SU-DHL-6 (cell line): Measurements from ENCODE around the gene SULT1C3.

Experiments used
- H2AFZ ChIP-seq: fragments of 200-600 bp; sonication (generic); 2 replicates; pipeline ENCODE4 v1.6.1; 2014; ENCODE audit warnings: low read depth, mild to moderate bottlenecking, moderate library complexity, mixed read lengths, antibody characterized with exemption, low read length; ENCODE audit not compliant: severe bottlenecking
- H3F3A ChIP-seq: fragments of 200-600 bp; shearing (Covaris generic); 2 replicates; pipeline ENCODE4 v1.6.0; 2016; ENCODE audit warnings: antibody characterized with exemption, mild to moderate bottlenecking; ENCODE audit not compliant: insufficient read depth
- H3K27ac ChIP-seq: fragments of 200-600 bp; sonication (generic); 2 replicates; pipeline ENCODE4 v1.5.1; 2016; ENCODE audit warnings: low read depth, mild to moderate bottlenecking, low read length, moderate library complexity, mixed read lengths
- H3K27me3 ChIP-seq: fragments of 200-600 bp; sonication (generic), shearing (Covaris generic); 2 replicates; pipeline ENCODE4 v1.6.0; 2014; ENCODE audit warnings: mild to moderate bottlenecking, low read length
- H3K36me3 ChIP-seq: fragments of 200-600 bp; sonication (generic); 2 replicates; pipeline ENCODE4 v1.6.1; 2014; ENCODE audit warnings: mild to moderate bottlenecking, low read length, mixed read lengths
- H3K4me2 ChIP-seq: fragments of 300-600, 200-600 bp; shearing (Covaris generic), sonication (generic); 2 replicates; pipeline ENCODE4 v1.6.0; 2014; ENCODE audit warnings: low read length, low read depth, mild to moderate bottlenecking; ENCODE audit not compliant: poor library complexity, severe bottlenecking
- H3K4me3 ChIP-seq: fragments of 200-600 bp; sonication (generic); 2 replicates; pipeline ENCODE4 v1.5.1; 2014; ENCODE audit warnings: antibody characterized with exemption, low read length, mild to moderate bottlenecking, mixed read lengths; ENCODE audit not compliant: insufficient read depth, poor library complexity, severe bottlenecking
- H3K79me2 ChIP-seq: fragments of 200-600 bp; sonication (generic); 2 replicates; pipeline ENCODE4 v1.6.1; 2014; ENCODE audit warnings: mild to moderate bottlenecking, low read length, moderate library complexity; ENCODE audit not compliant: insufficient read depth
- H3K9ac ChIP-seq: fragments of 200-600 bp; sonication (generic); 2 replicates; pipeline ENCODE4 v1.7.0; 2014; ENCODE audit warnings: mild to moderate bottlenecking, low read length
- H3K9me2 ChIP-seq: fragments of 200-600 bp; sonication (generic); replicated peaks from 2 replicates; pipeline ENCODE4 v1.6.1; 2014; ENCODE audit warnings: low read length; ENCODE audit not compliant: insufficient read depth
- H3K9me3 ChIP-seq: fragments of 200-600 bp; sonication (generic); 2 replicates; pipeline ENCODE4 v1.6.1; 2014; ENCODE audit warnings: low read length, mixed read lengths; ENCODE audit not compliant: insufficient read depth
- H4K20me1 ChIP-seq: fragments of 200-600 bp; sonication (generic); 2 replicates; pipeline ENCODE4 v1.6.1; 2014; ENCODE audit warnings: low read depth, mild to moderate bottlenecking, antibody characterized with exemption, low read length, moderate library complexity, mixed read lengths
- EZH2phosphoT487 ChIP-seq: fragments of 200-600 bp; sonication (generic), shearing (Covaris generic); conservative IDR thresholded peaks from 2 replicates; pipeline ENCODE4 v1.6.1; 2018; ENCODE audit warnings: mild to moderate bottlenecking, antibody characterized with exemption, low read length, moderate library complexity, mixed read lengths
- TF ChIP-seq, protein P1 (sequence below): fragments of 200-600 bp; sonication (generic); IDR thresholded peaks from one replicate; pipeline ENCODE4 v1.5.1; 2017; ENCODE audit warnings: antibody characterized with exemption, mild to moderate bottlenecking, low read length, moderate library complexity; ENCODE audit not compliant: insufficient read depth, poor library complexity, severe bottlenecking

SULT1C3 gene

DNA sequence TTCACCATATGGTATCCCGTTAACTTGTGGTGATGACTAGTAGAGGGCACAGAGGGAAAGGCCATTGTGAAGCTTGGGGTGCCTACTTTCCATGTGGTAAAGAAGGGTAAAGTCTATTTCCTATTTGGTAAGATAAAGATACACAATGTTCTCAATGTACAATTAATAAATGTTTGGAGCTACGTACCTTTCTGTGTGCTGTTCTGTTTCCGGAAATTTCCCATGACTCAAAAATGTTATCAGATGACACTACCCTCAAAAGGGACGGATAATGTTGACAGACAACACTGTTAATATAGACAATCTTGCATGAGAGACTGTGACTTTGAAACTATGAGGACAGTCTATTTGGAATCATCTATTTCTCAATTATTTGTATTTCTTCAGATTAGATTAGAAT is 4.2 kb upstream of the SULT1C3 start:
- no peaks in the 10 kb centered on the region for H3K79me2 ChIP-seq
- no peak for TF ChIP-seq EZH2phosphoT487
- TF ChIP-seq, protein P1, sequence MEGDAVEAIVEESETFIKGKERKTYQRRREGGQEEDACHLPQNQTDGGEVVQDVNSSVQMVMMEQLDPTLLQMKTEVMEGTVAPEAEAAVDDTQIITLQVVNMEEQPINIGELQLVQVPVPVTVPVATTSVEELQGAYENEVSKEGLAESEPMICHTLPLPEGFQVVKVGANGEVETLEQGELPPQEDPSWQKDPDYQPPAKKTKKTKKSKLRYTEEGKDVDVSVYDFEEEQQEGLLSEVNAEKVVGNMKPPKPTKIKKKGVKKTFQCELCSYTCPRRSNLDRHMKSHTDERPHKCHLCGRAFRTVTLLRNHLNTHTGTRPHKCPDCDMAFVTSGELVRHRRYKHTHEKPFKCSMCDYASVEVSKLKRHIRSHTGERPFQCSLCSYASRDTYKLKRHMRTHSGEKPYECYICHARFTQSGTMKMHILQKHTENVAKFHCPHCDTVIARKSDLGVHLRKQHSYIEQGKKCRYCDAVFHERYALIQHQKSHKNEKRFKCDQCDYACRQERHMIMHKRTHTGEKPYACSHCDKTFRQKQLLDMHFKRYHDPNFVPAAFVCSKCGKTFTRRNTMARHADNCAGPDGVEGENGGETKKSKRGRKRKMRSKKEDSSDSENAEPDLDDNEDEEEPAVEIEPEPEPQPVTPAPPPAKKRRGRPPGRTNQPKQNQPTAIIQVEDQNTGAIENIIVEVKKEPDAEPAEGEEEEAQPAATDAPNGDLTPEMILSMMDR, result no peak

GRCh38 chr2:108236676-108237335 is 3.0 kb upstream of the SULT1C3 start:
- H3K79me2 ChIP-seq, result no peaks in the 10 kb centered on the region
- no peaks in the 10 kb centered on the region for H3K36me3 ChIP-seq
- TF ChIP-seq, protein P1, result no peak
- no peak for TF ChIP-seq EZH2phosphoT487
- H3K27ac ChIP-seq, result no peak overlapping the region
- no peaks in the 10 kb centered on the region for H4K20me1 ChIP-seq
- H3F3A ChIP-seq, result no peaks in the 10 kb centered on the region
- no peaks in the 10 kb centered on the region for H3K9me2 ChIP-seq
- no peak overlapping the region for H3K4me3 ChIP-seq
- H3K9ac ChIP-seq, result no peak overlapping the region
- H2AFZ ChIP-seq, result no peak overlapping the region
- no peaks in the 10 kb centered on the region for H3K9me3 ChIP-seq
- H3K27me3 ChIP-seq, result no peaks in the 10 kb centered on the region
- no peak overlapping the region for H3K4me2 ChIP-seq

More for the DNA sequence above, 4.2 kb upstream of the SULT1C3 start:
- Histone ChIP-seq H3K9ac (no peak overlapping the region), H3K9me3 (no peaks in the 10 kb centered on the region), H3F3A (no peaks in the 10 kb centered on the region), H3K4me2 (no peak overlapping the region), H4K20me1 (no peaks in the 10 kb centered on the region), H3K9me2 (no peaks in the 10 kb centered on the region), H3K4me3 (no peak overlapping the region), H3K36me3 (no peaks in the 10 kb centered on the region), H3K27ac (no peak overlapping the region), H2AFZ (no peak overlapping the region), H3K27me3 (no peaks in the 10 kb centered on the region)

GRCh38 chr2:108240966-108241365 is 1.2 kb downstream of the SULT1C3 start:
- no peak for TF ChIP-seq EZH2phosphoT487
- TF ChIP-seq, protein P1, result no peak
- H3K9me2 ChIP-seq, result no peaks in the 10 kb centered on the region
- H3F3A ChIP-seq, result no peaks in the 10 kb centered on the region
- H3K9ac ChIP-seq, result no peak overlapping the region
- no peaks in the 10 kb centered on the region for H3K9me3 ChIP-seq
- H3K4me3 ChIP-seq, result no peak overlapping the region
- H4K20me1 ChIP-seq, result no peaks in the 10 kb centered on the region
- H3K79me2 ChIP-seq, result no peaks in the 10 kb centered on the region
- H3K36me3 ChIP-seq, result no peaks in the 10 kb centered on the region
- H3K27ac ChIP-seq, result no peak overlapping the region
- no peak overlapping the region for H3K4me2 ChIP-seq
- H2AFZ ChIP-seq, result no peak overlapping the region
- no peaks in the 10 kb centered on the region for H3K27me3 ChIP-seq
